Right lung (tissue), 5 donors: Measurements from ENCODE around the gene APCDD1L. TPM values are rescaled to one million over a fixed set of nuclear protein-coding genes. Genes with fewer than 3 reads are reported as not detected.
"Not testable (repeated sequence)": the region's sequence is repeated elsewhere in the genome, so short reads cannot be mapped to it uniquely, and the experiment has no call there.

Experiments
- DNase-seq, 2 donors: peaks; one replicate each; pipeline ENCODE4 v3.0.0-alpha.2; 2013
- polyA plus RNA-seq, 5 donors: library from polyadenylated mRNA; unstranded; fragments of 120-200 nt; gene quantifications; one replicate each; pipeline versions ENCODE4 v1.2.1 to v1.2.3, GENCODE V29; 2013; ENCODE audit warnings: inconsistent platforms in 1 of 5, low replicate concordance in 1 of 5; ENCODE audit not compliant: insufficient read length in 5 of 5, insufficient read depth in 1 of 5

The APCDD1L gene
- polyA plus RNA-seq, 5 donors, result 0.07 to 0.21 TPM; not detected in 3

GRCh38 chr20:58418949-58419748 is 96.0 kb downstream of the APCDD1L start:
- DNase-seq, result no peak

GRCh38 chr20:58417438-58417837 is 97.8 kb downstream of the APCDD1L start:
- DNase-seq, result no peak

- DNase-seq, result no peak
Measured at GRCh38 chr20:58416835-58417234, 98.4 kb downstream of the APCDD1L start.

- no peak for DNase-seq
Measured at GRCh38 chr20:58416057-58416456, 99.1 kb downstream of the APCDD1L start.

- not testable (repeated sequence) for DNase-seq
Measured at GRCh38 chr20:58414786-58415185, 100.4 kb downstream of the APCDD1L start.

- DNase-seq, result not testable (repeated sequence)
Measured at GRCh38 chr20:58414216-58414615, 101.0 kb downstream of the APCDD1L start.

Other genes with a start within 250 kb of the APCDD1L start
- 10 to 100 TPM; 14.5 to 20.0 (median 18.5) TPM for gene RAB22A, start 205.7 kb downstream of the APCDD1L start, polyA plus RNA-seq
- 10 to 100 TPM; 38.3 to 46.4 (median 41.8) TPM for gene VAPB, start 126.2 kb downstream of the APCDD1L start, polyA plus RNA-seq
- 100 to 1,000 TPM in 1 of 5 donors, 10 to 100 TPM in 4; 71.7 to 106 (median 93.1) TPM for gene STX16, start 135.9 kb upstream of the APCDD1L start, polyA plus RNA-seq
- gene NPEPL1, start 177.4 kb upstream of the APCDD1L start, polyA plus RNA-seq, result 10 to 100 TPM; 26.0 to 41.7 (median 36.8) TPM